B cell (primary cell): ENCODE measurements around the gene SAP130. TPM values are rescaled to one million over a fixed set of nuclear protein-coding genes. Genes with fewer than 3 reads are reported as not detected.

Experiments used
- ATAC-seq: fragments of 200-7000 bp; cut with Tn5 transposase; one replicate; pipeline ENCODE4 v1.10.0; 2021; ENCODE audit warnings: low read depth, mild to moderate bottlenecking, moderate number of reproducible peaks, moderate library complexity
- CTCF ChIA-PET: fragments of 350-600 bp; sonication (Branson Sonifier 250); formaldehyde crosslinking; loops from one replicate; lab custom pipeline; 2021; ENCODE audit warnings: antibody characterized with exemption, inconsistent platforms; lab: Charles Lee
- POLR2A ChIA-PET: fragments of 350-600 bp; sonication (Branson Sonifier 250); formaldehyde crosslinking; loops from one replicate; lab custom pipeline; 2021; ENCODE audit warnings: antibody characterized with exemption; lab: Charles Lee
- DNase-seq: peaks from one replicate; pipeline ENCODE4 v3.0.0; 2013
- H2AFZ ChIP-seq: 2 replicates; pipeline ENCODE4 v1.6.1; 2012; ENCODE audit warnings: mild to moderate bottlenecking, low read depth, low read length; ENCODE audit not compliant: insufficient read depth, poor library complexity, severe bottlenecking
- H3K27ac ChIP-seq, 2 donors: 1 replicate in 1 of 2; 2 replicates in 1 of 2; pipeline ENCODE4 v1.5.1; 2012 to 2013; ENCODE audit warnings: low read length in 2 of 2, mild to moderate bottlenecking in 2 of 2, moderate library complexity in 1 of 2
- H3K27me3 ChIP-seq, 4 experiments: fragments of 200-600 bp in 1 of 4; sonication (generic) in 1 of 4; replicated peaks in 1 of 4; 1 replicate in 2 of 4; 2 replicates in 2 of 4; pipeline versions ENCODE4 v1.6.1 to v1.7.0; 2013 to 2016; ENCODE audit warnings: low read length in 3 of 4, mild to moderate bottlenecking in 2 of 4, mixed read lengths in 1 of 4, moderate library complexity in 1 of 4; ENCODE audit not compliant: insufficient read depth in 4 of 4, control insufficient read depth in 3 of 4; ENCODE audit errors: control extremely low read depth in 1 of 4
- H3K36me3 ChIP-seq, 2 experiments: replicated peaks in 1 of 2; 1 replicate in 1 of 2; 2 replicates in 1 of 2; pipeline versions ENCODE4 v1.6.1 to v1.7.1; 2013; ENCODE audit warnings: low read length in 1 of 2; ENCODE audit not compliant: insufficient read depth in 2 of 2, control insufficient read depth in 1 of 2; ENCODE audit errors: control extremely low read depth in 1 of 2, extremely low read depth in 1 of 2
- H3K4me1 ChIP-seq, 2 donors: fragments of 200-600 bp in 1 of 2; sonication (generic) in 1 of 2; 1 replicate in 1 of 2; 2 replicates in 1 of 2; pipeline versions ENCODE4 v1.5.1 to v1.6.1; 2013 to 2017; ENCODE audit warnings: low read length in 2 of 2; ENCODE audit not compliant: control insufficient read depth in 2 of 2, insufficient read depth in 2 of 2
- H3K4me2 ChIP-seq: replicated peaks from 2 replicates; pipeline ENCODE3; 2012; ENCODE audit warnings: mild to moderate bottlenecking, low read depth, low read length; ENCODE audit not compliant: poor library complexity, severe bottlenecking
- H3K4me3 ChIP-seq, 5 experiments: fragments of 200-600 bp in 1 of 5; sonication (generic) in 1 of 5; 1 replicate in 3 of 5; 2 replicates in 2 of 5; pipeline versions ENCODE4 v1.5.1 to v1.7.0; 2011 to 2016; ENCODE audit warnings: low read length in 4 of 5, mild to moderate bottlenecking in 4 of 5, low read depth in 2 of 5, control low read depth in 1 of 5, moderate library complexity in 1 of 5; ENCODE audit not compliant: insufficient read depth in 1 of 5; ENCODE audit errors: control extremely low read depth in 1 of 5, extremely low read depth in 1 of 5
- H3K79me2 ChIP-seq: fragments of 200-600 bp; sonication (generic); one replicate; pipeline ENCODE4 v1.6.0; 2016; ENCODE audit warnings: low read length; ENCODE audit not compliant: control insufficient read depth, insufficient read depth
- H3K9ac ChIP-seq: fragments of 200-600 bp; sonication (generic); 2 replicates; pipeline ENCODE4 v1.6.1; 2017; ENCODE audit warnings: mild to moderate bottlenecking, low read length, moderate library complexity
- H3K9me3 ChIP-seq, 3 donors: one replicate each; pipeline versions ENCODE4 v1.6.1 to v1.7.1; 2013; ENCODE audit warnings: low read length in 2 of 3; ENCODE audit not compliant: control insufficient read depth in 2 of 3, insufficient read depth in 1 of 3; ENCODE audit errors: control extremely low read depth in 1 of 3
- H4K20me1 ChIP-seq: 2 replicates; pipeline ENCODE4 v1.6.0; 2012; ENCODE audit warnings: mild to moderate bottlenecking, low read length; ENCODE audit not compliant: insufficient read depth, control insufficient read depth, poor library complexity, severe bottlenecking
- H3K27ac Mint-ChIP-seq: one replicate; pipeline ENCODE4 v1.8.0; 2021; ENCODE audit warnings: mixed read lengths
- H3K27me3 Mint-ChIP-seq: one replicate; pipeline ENCODE4 v1.8.0; 2021; ENCODE audit warnings: mixed read lengths
- H3K4me1 Mint-ChIP-seq: one replicate; pipeline ENCODE4 v1.8.0; 2021; ENCODE audit warnings: mixed read lengths
- H3K4me3 Mint-ChIP-seq: one replicate; pipeline ENCODE4 v1.8.0; 2021; ENCODE audit warnings: mixed read lengths
- H3K9me3 Mint-ChIP-seq: one replicate; pipeline ENCODE4 v1.8.0; 2022; ENCODE audit warnings: mixed read lengths; ENCODE audit not compliant: insufficient read depth
- CTCF ChIP-seq: fragments of 200-600 bp; IDR thresholded peaks from one replicate; pipeline ENCODE4 v1.8.0; 2022; ENCODE audit warnings: antibody characterized with exemption, mild to moderate bottlenecking
- EZH2 ChIP-seq: IDR thresholded peaks from 2 replicates; pipeline ENCODE4 v1.6.1; 2012; ENCODE audit warnings: borderline replicate concordance, low read depth, mild to moderate bottlenecking, moderate library complexity, low read length; ENCODE audit not compliant: insufficient read depth, poor library complexity, severe bottlenecking
- WGBS: methylation state at CpG from one replicate; pipeline ENCODE4 v1.1.5; 2013; ENCODE audit warnings: missing lambda C conversion rate; ENCODE audit not compliant: insufficient coverage; 5-methylcytosine and 5-hydroxymethylcytosine counted together
- intact Hi-C: fragments of 100-400 bp; cut with micrococcal nuclease; formaldehyde crosslinking; loops from one replicate; pipeline ENCODE4 v1.10.0; 2022
- polyA plus RNA-seq: library from polyadenylated mRNA; depleted of rRNA; stranded (reverse); fragments of >200 nt; gene quantifications from 2 replicates; pipeline ENCODE4 v1.2.3, GENCODE V29; 2012
- total RNA-seq, 2 donors: library from RNA; stranded (reverse); fragments of 120-200 nt in 1 of 2; gene quantifications; 1 replicate in 1 of 2; 2 replicates in 1 of 2; pipeline versions ENCODE4 v1.2.3 to v1.2.4, GENCODE V29; 2013 to 2022

The SAP130 gene
- total and polyA plus RNA-seq, 2 donors (not counting 1 experiment from before 2014, with no cell fraction given): 13.4 to 40.1 TPM

- Histone ChIP-seq H3K79me2 (no peaks in the 10 kb centered on the region), H3K4me3 (no peak overlapping the region), H2AFZ (no peak overlapping the region), H3K27me3 (no peaks in the 10 kb centered on the region), H3K4me2 (no peak overlapping the region), H3K9me3 (no peaks in the 10 kb centered on the region), H3K27ac (no peak overlapping the region), H3K4me1 (no peaks in the 10 kb centered on the region), H4K20me1 (no peaks in the 10 kb centered on the region), H3K9ac (no peak overlapping the region), H3K36me3 (no peaks in the 10 kb centered on the region)
- Mint-ChIP-seq H3K9me3 (no peaks in the 10 kb centered on the region), H3K27ac (no peak overlapping the region), H3K4me1 (no peaks in the 10 kb centered on the region), H3K27me3 (no peaks in the 10 kb centered on the region), H3K4me3 (no peak overlapping the region)
- CTCF ChIA-PET: no interaction called here
- 94% methylated on average over 2 of the region's 5 CpGs for WGBS
- POLR2A ChIA-PET: no interaction called here
- ATAC-seq (no peak), DNase-seq (no peak)
- TF ChIP-seq CTCF: no peak
- no peak for TF ChIP-seq EZH2
- intact Hi-C loops: no loop called here
Measured at GRCh38 chr2:128069769-128070168, 41.9 kb upstream of the SAP130 start.

GRCh38 chr2:128064353-128064752 lies 36.5 kb upstream of the SAP130 start:
- no peaks in the 10 kb centered on the region for H3K4me1 Mint-ChIP-seq
- no peak overlapping the region for H3K27ac ChIP-seq
- no peaks in the 10 kb centered on the region for H3K27me3 ChIP-seq
- H3K4me3 Mint-ChIP-seq: no peak overlapping the region
- H3K36me3 ChIP-seq: no peaks in the 10 kb centered on the region
- intact Hi-C loops: no loop called here
- H3K79me2 ChIP-seq: no peaks in the 10 kb centered on the region
- POLR2A ChIA-PET: no interaction called here
- H3K4me3 ChIP-seq: no peak overlapping the region
- CTCF ChIA-PET: interaction anchor here (0.7 to 1.5 kb wide), 3 partner anchors 45 to 169 kb away, joined by 3 to 13 read pairs (median 6); no protein-coding TSS in a partner anchor
- no peak overlapping the region for H3K27ac Mint-ChIP-seq
- H4K20me1 ChIP-seq: no peaks in the 10 kb centered on the region
- ATAC-seq (no peak), DNase-seq (no peak)
- TF ChIP-seq CTCF (no peak), EZH2 (no peak)
- H3K27me3 Mint-ChIP-seq: no peaks in the 10 kb centered on the region
- WGBS: 100% methylated on average over 1 of the region's 1 CpG
- no peak overlapping the region for H3K9ac ChIP-seq
- no peaks in the 10 kb centered on the region for H3K4me1 ChIP-seq
- no peak overlapping the region for H2AFZ ChIP-seq
- no peaks in the 10 kb centered on the region for H3K9me3 Mint-ChIP-seq
- H3K9me3 ChIP-seq: no peaks in the 10 kb centered on the region
- H3K4me2 ChIP-seq: no peak overlapping the region
